Measurements from ENCODE around the gene RIMBP2.
"Not testable (repeated sequence)": the region's sequence is repeated elsewhere in the genome, so short reads cannot be mapped to it uniquely, and the experiment has no call there.

RIMBP2 gene

GRCh38 chr12:130700492-130701401, 15.4 kb downstream of the RIMBP2 start:
- Histone ChIP-seq H3K27ac (no peak overlapping the region), H3K4me3 (no peak overlapping the region)
- no peak for TF ChIP-seq CTCF (IDR thresholded peaks at IDR 0.05)
- DNase-seq (ENCODE audit: low spot score), result no peak

GRCh38 chr12:130698106-130698505, 18.0 kb downstream of the RIMBP2 start:
- no peak for TF ChIP-seq CTCF (IDR thresholded peaks at IDR 0.05)
- H3K27ac ChIP-seq, result no peak overlapping the region
- H3K4me3 ChIP-seq, result no peak overlapping the region
- DNase-seq (ENCODE audit: low spot score), result no peak

- no peak for DNase-seq (ENCODE audit: low spot score)
- no peak for TF ChIP-seq CTCF (IDR thresholded peaks at IDR 0.05)
- H3K27ac ChIP-seq, result no peak overlapping the region
- no peak overlapping the region for H3K4me3 ChIP-seq
Measured at GRCh38 chr12:130696379-130697100, 19.6 kb downstream of the RIMBP2 start.

- no peak for DNase-seq (ENCODE audit: low spot score)
- H3K4me3 ChIP-seq, result no peak overlapping the region
- H3K27ac ChIP-seq, result no peak overlapping the region
- TF ChIP-seq CTCF (IDR thresholded peaks at IDR 0.05), result no peak
Measured at GRCh38 chr12:130695061-130695460, 21.0 kb downstream of the RIMBP2 start.

GRCh38 chr12:130689408-130690405, 26.4 kb downstream of the RIMBP2 start:
- no peak for TF ChIP-seq CTCF (IDR thresholded peaks at IDR 0.05)
- H3K4me3 ChIP-seq, result no peak overlapping the region
- H3K27ac ChIP-seq, result no peak overlapping the region
- no peak for DNase-seq (ENCODE audit: low spot score)

- H3K4me3 ChIP-seq; H3K27ac ChIP-seq; DNase-seq (ENCODE audit: low spot score): not testable (repeated sequence)
Measured at GRCh38 chr12:130688999-130689398, 27.1 kb downstream of the RIMBP2 start.
